MCF 10A (cell line): ENCODE data around the gene CST3. TPM values are rescaled to one million over a fixed set of nuclear protein-coding genes. Genes with fewer than 3 reads are reported as not detected.

Experiments
- BruUV-seq: library from RNA; stranded (reverse); fragments of 400-500 nt; replicated peaks from 2 replicates; lab custom pipeline; 2021; lab: Mats Ljungman, UMichigan
- CTCF ChIA-PET: fragments of 300-600 bp; sonication (Branson Sonifier 250); formaldehyde crosslinking; extraction: SDS; loops from one replicate; lab custom pipeline; 2021; ENCODE audit warnings: antibody characterized with exemption, inconsistent platforms; lab: Yijun Ruan, JAX
- POLR2A ChIA-PET: fragments of 300-600, 350-650 bp; sonication (Branson Sonifier 250); formaldehyde crosslinking; extraction: SDS; loops from one replicate; lab custom pipeline; 2020; ENCODE audit warnings: antibody characterized with exemption, inconsistent platforms; lab: Yijun Ruan, JAX
- DNase-seq: peaks from one replicate; pipeline ENCODE4 v3.0.0-alpha.2; 2018; ENCODE audit not compliant: unreplicated experiment
- H3K27ac Mint-ChIP-seq: one replicate; pipeline ENCODE4 v1.8.0; 2022; ENCODE audit warnings: mild to moderate bottlenecking, low read depth, mixed read lengths; ENCODE audit not compliant: unreplicated experiment
- H3K27me3 Mint-ChIP-seq: one replicate; pipeline ENCODE4 v1.8.0; 2022; ENCODE audit warnings: mixed read lengths; ENCODE audit not compliant: insufficient read depth, unreplicated experiment
- H3K36me3 Mint-ChIP-seq: one replicate; pipeline ENCODE4 v1.8.0; 2022; ENCODE audit warnings: mild to moderate bottlenecking, moderate library complexity, mixed read lengths; ENCODE audit not compliant: insufficient read depth, unreplicated experiment
- H3K4me1 Mint-ChIP-seq: one replicate; pipeline ENCODE4 v1.8.0; 2022; ENCODE audit warnings: mixed read lengths; ENCODE audit not compliant: insufficient read depth, unreplicated experiment
- H3K4me3 Mint-ChIP-seq: one replicate; pipeline ENCODE4 v1.8.0; 2022; ENCODE audit warnings: mild to moderate bottlenecking, moderate library complexity, mixed read lengths; ENCODE audit not compliant: unreplicated experiment
- H3K9me3 Mint-ChIP-seq: one replicate; pipeline ENCODE4 v1.8.0; 2022; ENCODE audit warnings: mixed read lengths; ENCODE audit not compliant: unreplicated experiment
- CTCF ChIP-seq: fragments of 200-600 bp; IDR thresholded peaks from one replicate; pipeline ENCODE4 v1.8.0; 2022; ENCODE audit warnings: antibody characterized with exemption, mild to moderate bottlenecking; ENCODE audit not compliant: unreplicated experiment
- intact Hi-C: fragments of 100-400 bp; cut with micrococcal nuclease; formaldehyde crosslinking; loops from 2 replicates; pipeline ENCODE4 v1.14.1; 2022
- total RNA-seq: library from RNA; stranded (reverse); gene quantifications from 2 replicates; pipeline ENCODE4 v1.2.3, GENCODE V29; 2022

CST3 gene
- total RNA-seq, 1 experiment from 2014 or later = 303 TPM

DNA sequence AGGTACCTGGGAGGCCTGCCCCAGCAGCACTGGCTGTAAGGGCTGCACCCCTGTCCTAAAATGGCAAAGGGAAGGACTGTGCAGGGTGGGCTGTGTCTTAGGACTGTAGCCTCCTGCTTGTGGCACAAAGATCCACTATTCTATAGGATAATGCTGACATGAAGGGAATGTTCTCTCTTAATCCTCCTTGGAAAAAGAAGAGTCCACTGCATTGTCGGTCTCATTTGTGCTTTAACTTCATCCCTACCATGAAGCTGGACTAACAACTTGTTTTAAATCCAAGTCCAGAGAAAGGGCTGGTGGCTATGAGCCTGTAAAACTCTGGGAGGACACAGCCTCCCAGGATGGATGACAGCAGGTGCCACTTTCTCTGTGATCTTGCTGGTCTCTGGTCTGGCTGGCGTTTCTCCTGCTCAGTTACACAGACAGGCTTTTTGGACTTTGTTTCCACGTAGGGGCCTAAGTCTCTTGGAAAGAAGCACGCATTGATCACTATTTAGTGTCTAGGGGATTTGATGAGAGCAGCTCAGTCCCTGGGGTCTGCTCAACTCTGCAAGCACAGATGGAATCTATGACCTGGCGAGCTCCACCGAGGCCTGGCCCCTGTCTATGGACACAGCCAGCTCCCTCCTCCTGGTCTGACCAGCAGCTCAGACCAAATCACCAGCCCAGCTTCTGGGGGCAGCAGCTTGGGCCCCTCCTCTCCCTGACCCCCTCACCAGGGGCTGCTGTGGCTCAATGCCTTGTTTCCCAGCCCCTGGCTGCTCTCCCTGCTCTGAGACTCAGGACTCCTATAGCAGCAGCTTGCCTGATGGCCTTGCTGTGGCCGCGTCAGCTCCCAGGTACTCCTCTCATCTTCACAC, 4.8 kb downstream of the CST3 start:
- intact Hi-C loops = no loop called here
- ChIA-PET CTCF (interaction anchor here (0.6 to 1.5 kb wide), 4 partner anchors 26 to 191 kb away, joined by 3 to 7 read pairs (median 4); no protein-coding TSS in a partner anchor), POLR2A (interaction anchor here (1.1 to 1.4 kb wide), 2 partner anchors 10 to 212 kb away, joined by 3 to 4 read pairs; partner anchors contain the start of gene NAPB)
- BruUV-seq = no TSS peak
- no peak for TF ChIP-seq CTCF
- Mint-ChIP-seq H3K4me3 (no peak overlapping the region), H3K36me3 (peaks cover 36% of the 10 kb centered on the region), H3K4me1 (peaks cover 40% of the 10 kb centered on the region), H3K27ac (peak overlapping the region; percentile 70), H3K9me3 (no peaks in the 10 kb centered on the region), H3K27me3 (no peaks in the 10 kb centered on the region)
- no peak for DNase-seq

DNA sequence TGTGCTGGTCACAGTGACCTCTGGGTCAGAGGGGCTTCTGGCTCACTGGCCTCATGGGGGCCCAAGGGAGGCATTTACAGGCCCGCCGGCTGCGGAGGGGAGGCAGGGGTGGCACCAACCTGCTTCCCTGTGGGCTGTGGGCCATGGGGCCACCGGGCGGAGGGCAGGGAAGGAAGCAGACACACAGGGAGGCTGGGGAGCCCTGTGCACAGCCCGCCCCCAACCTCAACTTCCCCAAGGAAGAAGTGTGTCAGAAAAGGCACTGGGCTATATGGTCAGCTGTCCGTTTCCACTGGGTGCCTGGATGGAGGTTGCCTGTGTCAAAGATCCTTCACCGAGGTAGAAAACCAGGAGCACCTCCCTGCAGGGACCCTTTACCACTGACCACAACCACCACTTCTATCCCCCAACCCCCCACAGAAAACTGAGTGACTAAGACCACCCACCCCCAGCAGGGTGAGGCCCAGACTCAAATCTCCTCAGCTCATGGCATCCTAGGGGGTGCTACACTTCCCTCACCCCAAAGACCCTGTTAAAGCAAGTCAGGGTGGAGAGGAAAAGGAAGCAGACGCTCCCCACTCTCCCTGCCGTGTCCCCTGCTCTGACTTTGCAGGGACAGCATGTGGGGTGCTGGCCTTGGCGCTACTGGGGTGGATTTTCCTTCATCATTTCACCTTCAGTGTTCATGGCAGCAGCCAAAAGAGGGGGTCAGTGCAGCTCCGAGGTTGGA, 5.6 kb downstream of the CST3 start:
- intact Hi-C loops = no loop called here
- H3K4me1 Mint-ChIP-seq = peaks cover 40% of the 10 kb centered on the region
- H3K36me3 Mint-ChIP-seq = peaks cover 36% of the 10 kb centered on the region

GRCh38 chr20:23631226-23631822, 6.4 kb downstream of the CST3 start:
- Mint-ChIP-seq H3K4me1 (peaks cover 40% of the 10 kb centered on the region), H3K9me3 (no peaks in the 10 kb centered on the region), H3K4me3 (no peak overlapping the region), H3K27me3 (no peaks in the 10 kb centered on the region), H3K27ac (no peak overlapping the region), H3K36me3 (peaks cover 36% of the 10 kb centered on the region)
- no peak for DNase-seq
- ChIA-PET POLR2A (interaction anchor here (0.9 kb wide), 2 partner anchors 10 to 190 kb away, joined by 3 to 4 read pairs; no protein-coding TSS in a partner anchor), CTCF (interaction anchor here (0.9 to 1.6 kb wide), 4 partner anchors 11 to 281 kb away, joined by 3 to 7 read pairs (median 4); no protein-coding TSS in a partner anchor)
- no peak for TF ChIP-seq CTCF
- intact Hi-C loops = no loop called here
- no TSS peak for BruUV-seq

More for the DNA sequence above, 5.6 kb downstream of the CST3 start:
- Mint-ChIP-seq H3K27ac (no peak overlapping the region), H3K9me3 (no peaks in the 10 kb centered on the region), H3K27me3 (no peaks in the 10 kb centered on the region), H3K4me3 (no peak overlapping the region)
- TF ChIP-seq CTCF = no peak
- DNase-seq = no peak
- ChIA-PET CTCF (interaction anchor here (1.1 kb wide), 1 partner anchor 37 kb away, joined by 3 read pairs; no protein-coding TSS in a partner anchor), POLR2A (interaction anchor here (1.4 kb wide), 1 partner anchor 9 kb away, joined by 4 read pairs; no protein-coding TSS in a partner anchor)
- no TSS peak for BruUV-seq
